HG02759 (cell line): ENCODE data around the gene MYO5C.
"Not testable (repeated sequence)": the region's sequence is repeated elsewhere in the genome, so short reads cannot be mapped to it uniquely, and the experiment has no call there.

Experiments used
- ATAC-seq: cut with Tn5 transposase; IDR thresholded peaks from one replicate; pipeline ENCODE4 v1.9.1; 2021; ENCODE audit warnings: mild to moderate bottlenecking, moderate library complexity; ENCODE audit not compliant: unreplicated experiment

MYO5C gene

DNA sequence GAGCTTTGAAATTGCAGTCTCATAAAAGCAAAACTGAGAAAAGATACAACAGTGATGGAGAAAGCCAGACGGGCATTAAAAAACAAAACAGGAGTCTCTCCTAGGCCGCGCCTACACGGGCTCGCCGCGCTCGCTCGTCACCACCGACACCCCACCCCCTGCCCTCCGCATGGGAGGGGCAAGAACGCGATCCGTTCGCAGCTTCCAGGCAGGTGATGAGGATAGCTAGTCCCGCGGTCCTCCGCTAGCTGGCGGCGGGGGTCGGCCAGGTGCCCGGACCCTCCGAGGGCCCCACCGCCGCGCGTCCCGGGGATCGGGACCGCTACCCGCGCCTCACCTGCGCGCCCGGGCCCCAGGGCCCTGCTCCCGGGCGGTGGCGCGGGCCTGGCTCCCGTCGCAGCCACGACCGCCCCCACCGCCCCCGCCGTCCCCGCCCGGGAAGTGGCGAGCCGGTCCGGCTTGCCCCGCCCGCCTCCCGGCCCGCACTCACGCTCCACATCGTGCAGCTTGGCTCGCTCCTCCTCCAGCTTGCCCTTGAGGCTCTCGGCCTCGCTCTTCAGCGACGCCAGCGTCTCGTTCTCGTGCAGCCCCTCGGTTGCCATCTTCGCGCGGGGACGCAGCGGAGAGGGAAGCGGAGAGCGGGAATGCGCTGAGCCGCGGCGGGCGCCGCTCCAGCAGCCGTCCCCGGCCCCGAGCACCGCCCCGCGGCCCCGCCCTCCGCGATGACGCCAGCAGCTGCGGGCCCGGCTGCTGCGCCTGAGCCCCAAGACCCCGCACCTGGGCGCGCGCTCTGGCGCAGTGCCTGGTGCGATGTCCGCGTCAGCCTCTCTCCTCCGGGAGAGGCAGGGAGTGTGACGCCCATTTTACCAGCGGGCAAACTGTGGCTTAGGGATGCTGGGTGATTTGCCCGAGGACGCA, 116.1 kb downstream of the MYO5C start:
- peak; percentile 88 for ATAC-seq

DNA sequence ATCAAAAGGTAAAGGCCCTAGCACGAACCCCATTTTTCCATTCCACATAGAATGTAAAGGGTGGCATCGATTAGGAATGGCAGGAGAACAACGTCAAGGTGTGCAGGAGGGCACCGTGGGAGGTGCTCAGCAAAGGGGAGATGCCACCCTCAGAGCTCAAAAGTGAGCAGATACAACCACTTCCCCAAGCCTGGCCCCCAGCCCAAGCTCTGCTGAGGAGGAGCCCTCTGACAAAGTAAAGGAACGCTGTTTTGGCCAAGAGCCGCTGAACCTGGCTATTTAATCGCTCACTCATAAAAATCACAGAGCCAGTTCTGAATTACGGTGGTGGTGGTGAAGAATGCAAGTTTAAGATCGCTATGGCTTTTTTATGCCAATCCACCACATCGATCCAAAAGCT, 116.8 kb downstream of the MYO5C start:
- no peak for ATAC-seq

DNA sequence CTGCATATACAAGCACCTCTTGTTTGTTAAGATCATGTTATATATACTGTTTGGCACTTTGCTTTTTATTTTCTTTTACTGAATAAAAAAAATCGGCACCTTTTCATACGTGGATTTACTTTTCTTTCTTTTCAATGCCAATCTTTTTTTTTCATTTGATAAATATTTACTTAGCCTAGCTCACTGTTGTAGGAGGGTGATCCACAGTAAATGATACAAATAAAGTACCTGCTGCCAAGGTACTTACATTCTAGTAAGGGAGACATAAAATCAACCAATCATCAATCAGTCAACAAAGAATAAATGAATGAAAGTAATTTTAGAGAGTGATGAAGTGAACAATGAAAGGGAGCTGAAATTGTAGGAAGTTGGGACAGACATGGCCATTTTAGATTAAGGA, 122.7 kb downstream of the MYO5C start:
- ATAC-seq = no peak

DNA sequence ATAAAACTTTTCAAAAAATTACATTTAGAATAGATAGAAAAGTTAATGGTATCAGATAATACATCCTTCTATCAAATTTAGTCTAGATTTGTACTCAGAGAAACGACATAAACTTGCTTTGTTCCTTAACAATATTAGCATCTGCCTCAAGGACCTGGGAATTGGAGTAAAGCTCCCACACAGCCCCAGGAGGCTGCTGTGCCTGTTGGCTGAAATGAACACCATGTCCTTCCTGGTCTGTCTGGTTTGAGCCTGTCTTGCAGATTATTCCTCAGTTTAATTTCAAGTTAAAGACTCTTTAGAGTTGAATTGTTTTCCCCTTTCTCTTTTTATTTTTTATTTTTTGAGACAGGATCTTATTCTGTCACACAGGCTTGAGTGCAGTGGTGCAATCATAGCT, 123.8 kb downstream of the MYO5C start:
- ATAC-seq = no peak

DNA sequence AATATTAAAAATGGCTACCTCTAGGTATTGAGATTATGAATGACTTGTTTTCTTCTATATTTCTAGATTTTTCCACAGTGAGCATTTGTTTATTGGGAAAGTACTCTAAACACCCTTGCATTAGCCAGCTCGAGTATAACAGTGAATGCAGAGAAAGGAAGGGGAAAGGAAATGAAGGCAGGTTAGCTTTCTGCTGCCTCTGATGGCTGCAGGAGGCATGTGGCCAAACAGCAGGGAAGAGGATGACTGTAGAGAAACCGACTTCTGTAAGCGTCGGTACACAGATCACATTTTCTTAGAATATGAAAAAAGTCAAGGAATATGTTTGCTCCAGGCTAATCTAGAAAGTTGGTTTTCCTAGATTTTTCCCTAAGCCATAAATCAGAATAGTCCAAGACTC, 124.2 kb downstream of the MYO5C start:
- ATAC-seq = no peak

DNA sequence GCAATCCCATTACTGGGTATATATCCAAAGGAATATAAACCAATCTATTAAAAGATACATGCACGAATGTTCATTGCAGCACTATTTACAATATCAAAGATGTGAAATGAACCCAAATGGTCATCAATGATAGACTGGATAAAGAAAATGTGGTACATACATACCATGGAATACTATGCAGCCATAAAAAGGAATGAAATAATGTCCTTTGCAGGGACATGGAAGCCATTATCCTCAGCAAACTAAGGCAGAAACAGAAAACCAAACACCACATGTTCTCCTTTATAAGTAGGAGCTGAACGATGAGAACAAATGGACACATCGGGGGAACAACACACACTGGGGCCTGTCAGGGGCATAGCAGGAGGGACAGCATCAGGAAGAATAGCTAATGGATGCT, 125.4 kb downstream of the MYO5C start:
- ATAC-seq = not testable (repeated sequence)

DNA sequence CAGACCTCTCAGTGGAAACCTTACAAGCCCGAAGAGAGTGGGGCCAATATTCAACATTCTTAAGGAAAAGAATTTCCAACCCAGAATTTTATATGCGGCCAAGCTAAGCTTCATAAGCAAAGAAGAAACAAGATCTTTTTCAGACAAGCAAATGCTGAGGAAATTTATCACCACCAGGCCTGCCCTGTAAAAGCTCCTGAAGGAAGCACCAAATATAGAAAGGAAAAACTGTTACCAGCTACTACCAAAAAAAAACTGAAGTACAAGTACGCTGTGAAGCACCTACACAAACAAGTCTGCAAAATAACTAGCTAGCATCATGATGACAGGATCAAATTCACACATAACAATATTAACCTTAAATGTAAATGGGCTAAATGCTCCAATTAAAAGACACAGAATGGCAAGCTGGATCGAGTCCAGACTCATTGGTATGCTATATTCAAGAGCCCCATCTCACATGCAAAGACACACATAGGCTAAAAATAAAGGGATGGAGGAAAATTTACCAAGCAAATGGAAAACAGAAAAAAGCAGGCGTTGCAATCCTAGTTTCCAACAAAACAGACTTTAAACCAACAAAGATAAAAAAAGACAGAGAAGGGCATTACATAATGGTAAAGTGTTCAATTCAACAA, 130.0 kb downstream of the MYO5C start:
- not testable (repeated sequence) for ATAC-seq

DNA sequence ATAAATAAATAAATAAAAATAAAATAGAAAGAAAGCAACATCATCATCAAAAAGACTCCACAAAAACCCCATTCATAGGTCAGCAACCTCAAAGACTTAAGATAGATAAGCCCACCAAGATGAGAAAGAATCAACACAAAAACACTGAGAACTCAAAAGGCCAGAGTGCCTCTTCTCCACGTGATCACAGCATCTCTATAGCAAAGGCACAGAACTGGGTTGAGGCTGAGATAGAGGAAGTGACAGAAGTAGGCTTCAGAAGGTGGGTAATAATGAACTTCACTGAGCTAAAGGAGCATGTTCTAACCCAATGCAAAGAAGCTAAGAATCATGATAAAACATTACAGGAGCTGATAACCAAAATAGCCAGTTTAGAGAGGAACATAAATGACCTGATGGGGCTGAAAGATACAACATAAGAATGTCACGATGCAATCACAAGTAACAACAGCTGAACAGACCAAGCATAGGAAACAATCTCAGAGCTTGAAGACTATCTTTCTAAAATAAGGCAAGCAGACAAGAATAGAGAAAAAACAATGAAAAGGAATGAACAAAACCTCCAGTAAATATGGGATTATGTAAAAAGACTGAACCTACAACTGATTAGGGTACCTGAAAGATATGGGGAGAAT, 130.9 kb downstream of the MYO5C start:
- ATAC-seq = no peak

DNA sequence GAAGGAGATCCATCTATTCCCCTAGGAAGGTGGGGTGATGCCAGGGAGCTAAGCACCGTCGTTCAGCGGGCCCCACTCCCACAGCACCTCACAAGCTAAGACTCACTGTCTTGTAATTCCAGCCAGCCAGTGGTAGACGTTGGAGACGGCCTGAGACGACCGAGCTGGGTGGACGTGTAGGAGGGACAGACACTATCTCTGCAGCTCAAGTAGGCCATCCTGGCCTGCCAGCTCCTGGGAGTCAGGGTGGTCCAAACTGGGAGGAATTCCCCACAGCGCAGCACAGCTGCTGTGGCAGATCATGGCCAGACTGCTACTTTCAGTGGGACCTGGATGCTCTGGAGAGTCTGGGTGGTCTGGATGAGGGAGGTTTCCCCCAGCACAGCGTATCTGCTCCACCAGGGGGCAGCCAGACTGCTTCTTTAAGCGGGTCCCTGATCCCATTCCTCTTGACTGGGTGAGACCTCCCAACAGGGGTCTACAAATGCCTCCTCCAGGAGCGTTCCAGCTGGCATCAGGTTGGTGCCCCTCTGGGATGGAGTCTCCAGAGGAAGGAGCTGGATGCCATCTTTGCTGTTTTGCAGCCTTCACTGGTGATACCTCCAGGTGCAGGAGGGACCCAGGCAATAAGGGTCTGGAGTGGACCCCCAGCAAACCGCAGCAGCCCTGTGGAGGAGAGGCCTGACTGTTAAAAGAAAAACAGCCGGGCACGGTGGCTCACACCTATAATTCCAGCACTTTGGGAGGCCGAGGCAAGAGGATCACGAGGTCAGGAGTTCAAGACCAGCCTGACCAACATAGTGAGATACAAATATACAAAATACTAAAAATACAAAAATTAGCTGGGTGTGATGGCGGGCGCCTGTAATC, 132.0 kb downstream of the MYO5C start:
- no peak for ATAC-seq

DNA sequence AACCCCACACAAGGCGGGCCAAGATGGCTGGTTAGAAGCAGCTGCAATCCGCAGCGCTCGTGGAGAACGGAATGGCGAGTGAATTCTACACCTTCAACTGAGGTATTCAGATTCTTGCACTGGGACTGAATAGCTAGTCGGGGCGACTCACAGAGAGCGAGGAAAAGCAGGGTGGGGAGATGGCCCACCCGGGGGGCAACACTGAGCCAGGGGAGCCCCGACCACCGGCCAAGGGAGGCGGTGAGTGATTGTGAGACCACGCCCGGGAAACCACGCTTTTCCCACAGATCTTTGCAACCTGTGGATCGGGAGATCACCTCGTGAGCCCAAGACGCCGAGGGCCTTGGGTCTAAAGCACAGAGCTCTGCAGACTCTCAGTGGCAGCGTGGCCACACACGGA, 132.7 kb downstream of the MYO5C start:
- no peak for ATAC-seq

DNA sequence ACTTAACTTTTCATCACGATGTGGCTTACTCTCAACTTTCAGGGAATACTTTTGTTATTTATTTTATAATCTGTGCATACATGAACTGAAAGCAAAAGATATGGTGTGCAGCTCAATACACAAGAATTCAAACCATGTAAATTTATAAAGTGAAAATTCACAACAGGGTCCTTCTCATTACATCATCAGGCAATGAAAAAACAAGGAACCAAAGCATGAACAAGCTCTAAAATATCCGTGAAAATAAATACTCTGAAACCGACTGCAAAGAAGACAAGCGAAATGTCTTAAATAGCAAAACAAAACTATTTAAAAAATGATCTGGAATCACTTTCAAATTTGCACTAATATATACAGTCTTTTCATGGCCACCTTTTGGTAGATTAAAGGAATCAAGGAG, 133.3 kb downstream of the MYO5C start:
- no peak for ATAC-seq

DNA sequence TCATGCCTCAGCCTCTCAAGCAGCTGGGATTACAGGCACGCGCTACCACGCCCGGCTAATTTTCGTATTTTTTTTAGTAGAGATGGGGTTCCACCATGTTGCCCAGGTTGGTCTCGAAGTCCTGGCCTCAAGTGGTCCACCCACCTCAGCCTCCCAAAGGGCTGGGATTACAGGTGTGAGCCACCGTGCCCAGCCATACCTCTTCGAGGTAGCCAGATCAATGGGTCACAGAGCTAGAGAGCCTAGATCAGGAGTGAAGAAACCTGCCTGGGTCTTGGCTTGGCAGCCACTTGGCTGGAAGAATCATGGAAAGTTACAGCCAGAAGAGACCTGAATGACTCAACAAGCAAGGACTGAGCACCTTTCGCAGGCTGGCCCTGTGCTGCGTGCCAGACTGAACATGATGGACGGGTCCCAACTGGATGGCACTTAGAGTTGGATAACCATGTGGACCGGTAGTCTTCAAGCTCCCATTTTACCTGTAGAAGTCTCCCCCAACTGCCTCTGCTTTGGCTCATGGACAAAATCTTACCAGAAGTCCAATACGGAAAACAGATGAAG, 134.1 kb downstream of the MYO5C start:
- ATAC-seq = no peak

DNA sequence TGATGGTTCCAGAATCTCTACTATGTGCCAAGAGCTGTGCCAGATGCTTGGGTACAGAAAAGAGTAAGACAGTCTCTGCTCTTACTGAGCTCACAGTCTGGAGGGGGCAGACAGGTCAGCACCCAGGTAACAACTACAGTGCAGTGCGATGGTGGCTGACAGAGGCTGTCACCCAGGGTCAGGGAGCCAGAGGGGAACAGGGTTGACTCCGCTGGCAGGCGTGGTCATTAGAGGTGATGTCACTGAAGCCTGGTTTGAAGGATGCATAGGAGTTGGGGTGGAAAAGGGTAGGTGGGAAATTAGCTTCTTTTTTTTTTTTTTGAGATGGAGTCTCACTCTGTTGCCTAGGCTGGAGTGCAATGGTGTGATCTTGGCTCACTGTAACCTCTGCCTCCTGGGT, 136.0 kb downstream of the MYO5C start:
- no peak for ATAC-seq

DNA sequence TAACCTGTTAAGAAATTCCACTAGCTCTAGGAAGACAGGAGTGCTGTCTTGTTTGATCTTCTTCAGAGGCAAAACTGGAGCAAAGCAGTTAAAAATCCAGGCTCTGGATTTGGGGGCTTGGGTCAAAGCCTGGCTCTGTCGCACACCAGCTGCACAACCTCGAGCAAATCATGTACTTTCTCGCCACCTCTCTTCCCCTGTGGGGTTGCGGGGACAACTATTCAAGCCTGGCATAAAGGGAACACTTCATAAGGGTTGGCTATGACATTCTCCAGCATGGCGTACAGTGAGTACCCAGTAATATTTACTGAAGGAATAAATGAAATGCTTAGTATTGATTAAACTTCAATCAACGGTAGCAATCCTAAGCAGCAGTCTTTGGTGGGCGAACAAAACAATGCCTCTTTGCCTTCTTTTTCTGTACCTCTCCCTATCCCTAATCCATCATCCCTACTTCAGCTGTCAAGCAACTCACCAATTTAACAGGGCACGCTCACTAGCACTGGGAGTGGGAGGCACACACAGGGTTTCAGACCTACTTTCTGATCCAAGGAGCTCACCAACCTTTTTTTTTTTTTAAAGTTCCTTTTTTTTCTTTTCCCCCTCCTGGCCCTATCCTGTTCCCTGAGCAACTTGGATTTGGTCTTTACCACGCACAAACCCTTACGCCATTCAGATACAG, 137.4 kb downstream of the MYO5C start:
- ATAC-seq = no peak

DNA sequence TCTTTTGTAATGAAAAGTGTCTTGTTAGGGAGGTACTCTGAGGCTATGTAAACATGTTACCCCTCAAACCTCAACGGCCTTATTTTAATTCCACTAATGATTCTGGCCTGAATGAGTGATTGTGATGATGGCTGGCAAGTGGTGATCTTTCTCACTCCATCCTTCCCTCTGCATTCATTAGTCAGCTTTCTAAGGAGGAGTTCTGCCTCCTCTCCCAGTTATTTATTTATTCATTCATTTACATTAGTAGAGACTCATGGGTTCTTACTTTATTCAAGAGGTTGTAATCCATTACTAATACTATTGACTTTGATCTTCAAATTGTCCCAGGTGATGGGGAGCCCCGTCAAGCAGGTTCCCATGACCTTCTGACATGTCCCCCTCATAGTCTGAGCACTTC, 139.7 kb downstream of the MYO5C start:
- ATAC-seq = no peak

DNA sequence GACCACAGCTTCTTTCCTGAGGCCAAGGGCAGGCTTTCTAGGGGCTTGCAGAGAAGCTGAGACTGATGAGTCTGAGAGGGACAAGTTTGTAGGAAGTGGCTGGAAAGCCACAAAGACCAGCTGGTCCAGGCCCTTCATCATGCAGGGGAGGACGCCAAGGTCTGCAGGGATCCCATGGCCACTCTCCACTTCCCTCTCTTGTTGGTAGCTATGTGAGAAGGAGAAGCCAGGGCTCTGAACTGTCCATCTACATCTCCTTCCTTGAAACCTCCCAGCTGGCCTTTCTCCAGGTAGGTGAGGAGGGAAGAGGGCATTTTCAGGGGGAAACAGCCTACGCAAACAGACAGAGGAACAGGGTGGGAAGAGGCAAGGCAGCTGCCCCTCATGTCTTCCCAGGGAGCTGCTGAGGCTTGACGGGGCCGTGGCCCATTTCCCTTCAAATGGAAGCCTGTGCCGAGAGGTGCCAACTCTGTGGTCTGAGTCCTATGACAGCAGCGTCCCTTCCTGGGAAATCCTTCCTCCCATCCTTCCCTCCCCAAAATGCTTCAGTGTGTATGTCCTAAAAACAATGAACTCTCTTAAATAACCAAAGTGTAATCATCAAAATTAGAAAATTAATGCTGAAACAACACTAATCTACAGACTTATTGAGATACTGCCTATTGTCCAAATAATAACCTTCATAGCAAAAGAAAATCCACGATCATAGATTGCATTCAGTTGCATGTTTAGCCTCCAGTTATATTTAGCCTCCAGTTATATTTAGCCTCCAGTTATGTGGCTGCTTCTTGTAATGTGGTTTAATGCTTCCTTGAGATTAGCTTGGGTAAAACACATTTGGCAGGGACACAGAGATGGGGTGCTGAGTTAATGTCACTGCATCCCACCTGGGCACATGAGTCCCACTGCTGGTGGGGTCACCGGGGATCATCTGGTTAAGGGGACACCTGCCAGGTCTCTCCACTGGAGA, 140.4 kb downstream of the MYO5C start:
- ATAC-seq = no peak

DNA sequence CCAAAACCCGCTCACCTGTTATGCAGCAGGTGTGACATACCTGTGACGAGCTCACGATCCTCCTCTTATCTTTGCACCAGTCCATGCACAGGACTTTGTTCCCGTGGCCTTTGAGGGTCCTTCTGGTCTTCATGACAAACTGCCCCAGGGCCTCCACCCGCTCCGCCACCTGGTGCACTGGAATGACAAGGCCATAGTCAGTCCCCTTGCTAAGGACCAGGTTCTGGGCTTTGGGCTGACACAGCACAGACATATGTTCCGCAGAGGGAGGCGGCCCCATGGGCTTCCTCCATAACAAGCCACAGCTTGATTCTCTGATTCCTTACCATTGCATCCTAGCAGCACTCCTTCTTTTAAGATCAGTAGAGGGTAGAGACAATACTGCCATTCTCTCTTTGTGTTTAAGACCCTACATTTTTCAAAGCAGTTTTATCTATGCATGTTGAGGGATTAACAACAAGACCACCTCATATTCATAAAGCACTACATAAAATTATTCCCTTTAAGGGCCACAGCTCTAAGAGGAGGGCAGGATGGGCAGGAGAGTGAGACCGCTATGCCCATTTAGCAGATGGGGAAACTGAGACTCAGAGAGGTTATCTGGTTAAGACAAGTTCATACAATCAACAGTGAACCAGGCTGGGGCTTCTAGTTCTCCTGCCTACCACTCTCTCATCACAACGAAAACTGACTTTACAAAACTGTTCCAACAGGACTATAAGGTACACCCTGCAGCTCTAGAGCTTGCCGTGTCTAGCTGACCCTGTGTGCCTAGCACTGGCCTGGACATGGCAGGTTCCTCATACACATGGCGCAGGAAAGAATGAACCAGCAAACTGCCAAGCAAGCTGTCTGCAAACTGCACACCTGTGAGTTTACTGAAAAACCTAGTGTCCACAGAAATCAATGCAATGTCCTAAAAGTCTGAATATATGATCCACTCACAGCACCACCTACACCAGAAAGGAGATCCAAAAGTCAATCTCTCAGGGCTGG, 141.4 kb downstream of the MYO5C start:
- no peak for ATAC-seq

DNA sequence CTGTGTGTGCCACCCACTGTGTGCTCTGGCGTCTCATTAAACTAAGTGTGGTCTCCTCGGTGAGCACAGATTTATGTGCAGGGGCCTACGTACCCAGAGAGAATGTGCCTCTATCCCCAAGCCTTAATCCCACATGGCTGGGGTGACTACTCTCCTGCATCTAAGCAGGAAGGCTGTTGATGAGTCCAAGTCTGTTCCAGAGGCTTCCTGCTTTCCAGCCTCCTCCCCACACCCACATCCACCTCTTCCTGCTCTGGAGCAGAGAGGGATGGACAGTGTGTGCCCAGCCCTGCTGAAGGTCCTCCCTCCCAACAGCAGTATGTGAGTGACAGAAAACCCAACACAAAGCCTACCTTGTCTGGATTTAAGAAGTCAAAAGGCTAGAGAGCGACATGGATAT, 144.3 kb downstream of the MYO5C start:
- no peak for ATAC-seq
